Activated CD4-positive, alpha-beta T cell treated with anti-CD3 and anti-CD28 coated beads, Interleukin-2, amount 10 ng/mL, durations not matched to agents 24 days and 14 days (primary cell): Measurements from ENCODE around the gene WNT11. TPM values are rescaled to one million over a fixed set of nuclear protein-coding genes. Genes with fewer than 3 reads are reported as not detected.

Experiments
- DNase-seq: peaks from one replicate; pipeline ENCODE4 v3.0.0; 2022
- H3K27ac Mint-ChIP-seq: one replicate; pipeline ENCODE4 v1.8.0; 2022; ENCODE audit warnings: mild to moderate bottlenecking, mixed read lengths
- H3K27me3 Mint-ChIP-seq: one replicate; pipeline ENCODE4 v1.8.0; 2022; ENCODE audit warnings: mixed read lengths
- H3K36me3 Mint-ChIP-seq: one replicate; pipeline ENCODE4 v1.8.0; 2022; ENCODE audit warnings: low read depth, mild to moderate bottlenecking, mixed read lengths
- H3K4me1 Mint-ChIP-seq: one replicate; pipeline ENCODE4 v1.8.0; 2021; ENCODE audit warnings: mixed read lengths
- H3K4me3 Mint-ChIP-seq: one replicate; pipeline ENCODE4 v1.8.0; 2022; ENCODE audit warnings: mild to moderate bottlenecking, moderate library complexity, mixed read lengths
- H3K9me3 Mint-ChIP-seq: one replicate; pipeline ENCODE4 v1.8.0; 2021; ENCODE audit warnings: mixed read lengths
- intact Hi-C: fragments of 100-400 bp; cut with micrococcal nuclease; formaldehyde crosslinking; loops from one replicate; pipeline ENCODE4 v1.15.1; 2023
- total RNA-seq: library from RNA; stranded (reverse); gene quantifications from 2 replicates; pipeline ENCODE4 v1.2.3, GENCODE V29; 2022

Gene WNT11
- total RNA-seq, 1 donor from 2014 or later = 1.2 TPM

DNA sequence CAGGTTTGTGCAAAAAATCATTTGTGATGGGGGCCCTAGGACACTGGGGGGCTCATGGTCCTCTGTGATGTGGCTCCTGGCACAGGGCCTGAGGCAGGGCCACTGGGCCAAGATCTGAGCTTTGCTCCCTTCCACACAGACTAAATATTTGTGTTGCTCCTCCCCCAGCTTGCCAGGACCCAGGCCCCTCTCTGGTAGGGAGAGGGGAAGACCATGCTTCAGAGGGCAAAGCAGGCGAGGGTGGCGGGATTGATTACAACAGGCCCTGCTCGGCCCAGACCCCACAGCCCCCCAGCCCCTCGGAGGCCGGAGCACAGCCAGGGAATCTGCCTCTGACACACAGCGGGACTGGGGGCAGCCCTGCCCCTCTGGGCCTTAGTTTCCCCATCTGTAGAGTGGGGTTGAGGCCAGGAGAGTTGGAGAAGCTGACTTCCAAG lies 29.0 kb downstream of the WNT11 start:
- intact Hi-C loops = no loop called here
- H3K27ac Mint-ChIP-seq = no peak overlapping the region
- H3K4me3 Mint-ChIP-seq = no peak overlapping the region
- no peaks in the 10 kb centered on the region for H3K36me3 Mint-ChIP-seq
- DNase-seq = no peak
- H3K9me3 Mint-ChIP-seq = no peaks in the 10 kb centered on the region
- H3K27me3 Mint-ChIP-seq = no peaks in the 10 kb centered on the region
- no peaks in the 10 kb centered on the region for H3K4me1 Mint-ChIP-seq

DNA sequence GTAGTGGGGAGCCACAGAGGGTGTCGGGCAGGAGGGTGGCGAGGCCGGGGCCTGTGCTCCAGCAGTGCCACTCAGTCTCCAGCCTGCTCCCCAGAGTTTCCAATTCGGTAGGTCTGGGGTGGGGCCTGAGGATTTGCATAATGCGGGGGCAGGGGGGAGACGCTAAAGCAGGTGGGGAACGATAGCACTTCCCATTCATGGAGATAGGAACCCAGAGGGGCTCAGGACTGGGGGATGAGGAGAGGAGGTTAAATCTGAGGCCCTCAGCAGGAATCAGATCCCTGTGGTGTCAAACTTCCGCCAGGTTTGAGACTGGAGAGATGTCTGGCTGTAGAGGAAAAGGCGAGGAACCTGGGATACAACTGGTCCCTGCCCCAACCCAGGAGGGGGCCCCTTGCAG lies 29.8 kb downstream of the WNT11 start:
- no peak for DNase-seq
- no peaks in the 10 kb centered on the region for H3K27me3 Mint-ChIP-seq
- no peaks in the 10 kb centered on the region for H3K4me1 Mint-ChIP-seq
- H3K27ac Mint-ChIP-seq = no peak overlapping the region
- H3K9me3 Mint-ChIP-seq = no peaks in the 10 kb centered on the region
- no peak overlapping the region for H3K4me3 Mint-ChIP-seq
- intact Hi-C loops = no loop called here
- no peaks in the 10 kb centered on the region for H3K36me3 Mint-ChIP-seq

DNA sequence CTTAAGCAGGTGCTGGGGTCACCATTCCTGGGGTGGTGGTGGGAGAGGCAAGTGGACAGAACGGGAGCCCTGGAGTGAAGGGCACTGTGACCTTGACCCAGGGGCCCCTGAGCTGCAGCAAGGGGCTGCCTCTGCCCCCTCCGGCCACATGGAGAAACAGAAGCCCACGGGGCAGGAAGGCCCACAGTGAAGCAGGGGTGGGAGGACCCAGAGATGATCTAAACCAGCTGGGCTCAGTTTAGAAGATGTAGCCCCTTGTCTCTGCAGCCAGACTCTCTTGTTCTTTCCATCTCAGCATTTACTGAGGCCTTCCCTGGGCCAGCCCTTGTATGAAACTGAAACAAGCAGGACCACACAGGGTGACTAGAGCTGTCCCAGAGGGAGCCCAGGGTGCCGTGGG lies 30.5 kb downstream of the WNT11 start:
- H3K9me3 Mint-ChIP-seq = no peaks in the 10 kb centered on the region
- intact Hi-C loops = no loop called here
- DNase-seq = no peak
- H3K4me3 Mint-ChIP-seq = no peak overlapping the region
- no peaks in the 10 kb centered on the region for H3K27me3 Mint-ChIP-seq
- no peak overlapping the region for H3K27ac Mint-ChIP-seq
- no peaks in the 10 kb centered on the region for H3K36me3 Mint-ChIP-seq
- no peaks in the 10 kb centered on the region for H3K4me1 Mint-ChIP-seq

DNA sequence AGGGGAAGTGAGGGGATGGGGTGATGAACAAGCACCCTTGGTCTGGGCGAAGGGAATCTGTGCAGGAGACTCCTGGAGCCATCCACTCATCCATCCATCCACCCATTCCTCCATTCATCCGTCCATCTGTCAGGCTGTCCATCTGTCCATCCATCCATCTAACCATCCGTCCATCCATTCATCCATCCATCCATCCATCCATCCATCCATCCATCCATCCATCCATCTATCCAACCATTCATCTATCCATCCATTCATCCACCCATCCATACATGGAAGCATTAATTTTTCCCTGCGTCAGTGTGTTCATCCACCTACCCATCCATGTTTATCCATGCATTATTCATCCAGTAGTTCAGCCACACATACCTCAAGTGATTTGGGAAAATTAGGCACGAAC lies 32.0 kb downstream of the WNT11 start:
- H3K4me1 Mint-ChIP-seq = no peaks in the 10 kb centered on the region
- no peak overlapping the region for H3K4me3 Mint-ChIP-seq
- H3K27me3 Mint-ChIP-seq = no peaks in the 10 kb centered on the region
- H3K36me3 Mint-ChIP-seq = no peaks in the 10 kb centered on the region
- no peaks in the 10 kb centered on the region for H3K9me3 Mint-ChIP-seq
- intact Hi-C loops = no loop called here
- no peak overlapping the region for H3K27ac Mint-ChIP-seq
- no peak for DNase-seq

DNA sequence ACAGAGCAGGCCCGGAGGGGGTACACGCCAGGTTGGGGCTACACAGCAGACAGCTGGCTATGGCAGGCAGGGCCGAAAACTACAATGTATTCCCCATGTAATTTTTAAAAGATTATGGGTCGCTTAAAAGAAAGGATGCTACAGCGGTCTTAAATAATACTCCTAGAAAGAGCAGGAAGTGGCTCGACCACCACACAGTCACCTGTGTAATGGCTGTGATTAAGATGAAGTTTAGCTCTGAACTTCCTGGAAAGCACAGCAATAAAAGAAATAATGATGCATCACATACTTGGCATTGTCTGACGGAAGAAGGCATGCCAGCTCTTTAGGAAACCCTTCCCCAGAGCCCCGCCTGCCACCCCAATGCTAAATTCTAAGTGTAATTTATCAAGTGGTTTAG lies 32.6 kb downstream of the WNT11 start:
- Mint-ChIP-seq H3K4me3 (no peak overlapping the region), H3K36me3 (no peaks in the 10 kb centered on the region), H3K27ac (no peak overlapping the region), H3K27me3 (no peaks in the 10 kb centered on the region), H3K9me3 (no peaks in the 10 kb centered on the region), H3K4me1 (no peaks in the 10 kb centered on the region)
- intact Hi-C loops = no loop called here
- DNase-seq = no peak

DNA sequence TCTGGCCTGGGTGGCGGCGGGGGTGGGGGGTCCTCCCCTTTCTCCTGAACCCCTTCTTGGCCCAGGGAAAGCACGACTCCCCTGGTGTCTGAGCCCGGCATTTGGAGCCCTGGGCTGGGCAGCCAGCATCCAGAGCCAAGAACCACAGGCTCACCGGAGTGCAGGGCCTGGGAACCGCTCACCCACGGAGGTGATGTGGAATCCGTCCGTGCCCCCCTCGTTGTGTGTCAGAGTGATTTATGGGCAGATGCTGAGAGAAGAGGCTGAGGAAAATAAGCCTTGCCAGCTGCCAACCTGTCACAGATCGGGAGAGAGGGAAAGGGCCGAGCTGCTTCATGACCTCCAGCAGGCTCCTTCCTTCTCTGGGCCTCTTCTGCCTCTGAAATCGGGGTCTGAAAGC lies 33.7 kb downstream of the WNT11 start:
- no peaks in the 10 kb centered on the region for H3K27me3 Mint-ChIP-seq
- H3K4me1 Mint-ChIP-seq = no peaks in the 10 kb centered on the region
- no peak overlapping the region for H3K4me3 Mint-ChIP-seq
- no peaks in the 10 kb centered on the region for H3K36me3 Mint-ChIP-seq
- intact Hi-C loops = no loop called here
- H3K27ac Mint-ChIP-seq = no peak overlapping the region
- H3K9me3 Mint-ChIP-seq = no peaks in the 10 kb centered on the region
- DNase-seq = no peak

DNA sequence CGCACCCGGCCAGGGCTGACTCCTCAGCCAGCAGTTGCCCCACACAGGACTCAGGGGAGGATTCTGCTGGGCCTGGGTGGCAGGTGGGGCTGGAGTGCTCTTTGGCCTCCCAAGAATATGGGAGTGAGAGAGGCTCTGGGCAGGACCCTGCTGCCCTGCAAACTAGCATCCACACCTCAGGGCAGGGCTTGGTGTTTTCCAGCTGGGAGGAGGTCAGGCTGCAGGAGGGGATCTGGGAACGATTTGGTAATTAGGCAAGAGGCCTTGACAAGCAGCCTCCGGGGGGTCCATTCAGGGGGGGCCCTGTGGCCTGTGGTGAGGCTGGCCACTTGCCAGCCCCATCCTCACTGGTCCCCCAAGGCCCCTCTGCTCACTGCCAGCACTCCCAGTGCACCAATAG lies 35.8 kb downstream of the WNT11 start:
- Mint-ChIP-seq H3K27me3 (no peaks in the 10 kb centered on the region), H3K27ac (no peak overlapping the region), H3K36me3 (no peaks in the 10 kb centered on the region), H3K4me1 (no peaks in the 10 kb centered on the region), H3K9me3 (no peaks in the 10 kb centered on the region), H3K4me3 (no peak overlapping the region)
- intact Hi-C loops = no loop called here
- DNase-seq = no peak

DNA sequence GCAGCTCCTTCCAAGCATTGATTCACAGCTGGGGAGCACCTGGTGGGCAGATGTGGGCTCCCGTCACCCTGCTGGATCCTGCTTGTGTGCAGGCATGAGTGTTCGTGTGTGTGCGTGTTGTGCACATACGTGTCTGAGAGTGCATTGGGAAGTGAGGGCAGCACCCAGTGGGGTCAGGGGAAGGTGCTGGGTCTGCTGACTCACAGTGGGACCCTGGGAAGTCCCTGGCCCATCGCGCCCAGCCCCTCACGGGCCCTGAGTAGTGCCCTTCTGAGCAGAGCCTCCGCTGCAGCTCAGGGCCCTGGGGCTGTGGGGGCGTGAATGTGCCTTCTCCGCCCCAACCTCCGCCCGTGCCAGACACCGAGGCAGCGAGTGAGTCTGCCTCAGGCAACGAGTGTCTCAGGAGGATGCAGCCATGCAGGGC lies 36.8 kb downstream of the WNT11 start:
- intact Hi-C loops = no loop called here
- no peaks in the 10 kb centered on the region for H3K36me3 Mint-ChIP-seq
- no peaks in the 10 kb centered on the region for H3K27me3 Mint-ChIP-seq
- no peak for DNase-seq
- no peak overlapping the region for H3K4me3 Mint-ChIP-seq
- no peaks in the 10 kb centered on the region for H3K4me1 Mint-ChIP-seq
- H3K27ac Mint-ChIP-seq = no peak overlapping the region
- no peaks in the 10 kb centered on the region for H3K9me3 Mint-ChIP-seq

DNA sequence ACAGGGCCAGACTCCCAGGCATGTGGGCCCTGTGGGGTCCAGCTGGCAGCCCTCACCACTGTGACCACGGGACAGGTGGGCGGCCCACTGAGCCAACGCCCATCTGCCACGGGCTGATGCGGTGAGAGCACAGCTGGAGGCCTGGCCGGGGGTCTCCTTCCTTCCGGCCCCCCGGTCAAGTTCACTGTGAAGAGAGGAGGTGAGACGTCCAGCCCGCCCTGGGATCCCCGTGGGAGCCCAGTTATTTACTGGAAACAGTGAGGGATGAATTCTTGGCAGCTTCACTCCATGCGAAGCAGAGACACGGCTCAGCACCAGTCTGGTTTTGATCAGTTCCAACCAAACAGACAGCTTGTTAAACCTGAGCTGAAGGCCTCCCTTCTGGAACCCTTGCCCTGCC lies 38.7 kb downstream of the WNT11 start:
- Mint-ChIP-seq H3K27ac (no peak overlapping the region), H3K4me3 (no peak overlapping the region), H3K9me3 (no peaks in the 10 kb centered on the region), H3K27me3 (no peaks in the 10 kb centered on the region), H3K4me1 (no peaks in the 10 kb centered on the region), H3K36me3 (no peaks in the 10 kb centered on the region)
- intact Hi-C loops = no loop called here
- no peak for DNase-seq

DNA sequence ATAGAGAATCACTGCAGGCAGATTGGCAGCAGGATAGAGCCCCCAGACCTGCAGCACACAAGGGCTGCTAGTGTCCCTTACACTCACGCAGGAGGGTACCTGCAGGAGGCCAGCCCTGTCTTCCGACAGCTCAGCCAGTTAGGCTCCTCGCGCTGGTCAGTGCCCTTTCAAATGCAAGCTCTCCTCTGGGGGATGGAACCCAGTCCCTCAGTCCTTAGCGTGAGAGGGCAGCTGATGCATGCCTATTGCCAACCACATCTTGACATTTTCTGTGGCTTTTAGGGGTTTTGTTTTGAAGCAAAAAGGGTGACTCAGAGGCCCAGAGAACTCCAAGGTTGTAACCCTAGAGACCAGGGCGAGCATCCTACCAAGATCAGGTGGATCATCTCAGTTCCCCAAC lies 40.0 kb downstream of the WNT11 start:
- Mint-ChIP-seq H3K4me1 (no peaks in the 10 kb centered on the region), H3K36me3 (no peaks in the 10 kb centered on the region), H3K27ac (no peak overlapping the region), H3K9me3 (no peaks in the 10 kb centered on the region), H3K27me3 (no peaks in the 10 kb centered on the region), H3K4me3 (no peak overlapping the region)
- intact Hi-C loops = no loop called here
- DNase-seq = no peak

DNA sequence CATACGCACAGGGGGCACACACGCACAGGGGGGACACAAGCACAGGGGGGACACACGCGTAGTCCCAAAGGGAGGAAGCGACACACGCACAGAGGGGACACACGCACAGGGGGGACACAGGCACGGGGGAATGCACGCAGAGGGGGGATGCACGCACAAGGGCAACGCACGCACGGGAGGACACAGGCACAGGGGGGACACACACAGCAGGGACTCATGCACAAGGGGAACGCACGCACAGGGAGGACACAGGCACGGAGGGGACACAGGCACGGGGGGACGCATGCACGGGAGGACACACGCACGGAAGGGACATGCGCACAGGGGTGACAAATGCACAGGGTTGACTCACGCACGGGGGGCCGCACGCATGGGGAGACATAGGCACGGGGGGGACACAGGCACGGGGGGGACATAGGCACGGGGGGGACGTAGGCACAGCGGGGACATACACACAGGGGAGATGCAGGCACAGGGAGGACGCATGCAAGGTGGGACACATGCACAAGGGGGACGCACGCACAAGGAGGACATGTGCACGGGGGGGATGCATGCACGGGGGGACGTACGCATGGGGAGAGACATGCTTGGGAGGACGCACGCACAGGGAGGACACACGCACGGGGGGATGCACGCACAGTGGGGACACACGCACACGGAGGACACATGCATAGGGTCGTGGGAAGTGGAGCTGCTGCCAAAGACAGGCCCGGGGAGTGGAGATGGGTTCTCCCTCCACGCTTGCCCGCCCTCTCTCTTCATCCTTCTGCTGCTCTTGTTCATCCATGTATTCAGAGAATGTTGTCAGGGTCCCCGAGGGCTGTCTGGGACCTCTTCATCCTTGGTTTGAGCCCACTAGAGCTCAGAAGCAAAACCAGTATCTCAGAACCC lies 41.2 kb downstream of the WNT11 start:
- Mint-ChIP-seq H3K27ac (no peak overlapping the region), H3K36me3 (no peaks in the 10 kb centered on the region), H3K4me3 (no peak overlapping the region), H3K9me3 (no peaks in the 10 kb centered on the region), H3K27me3 (no peaks in the 10 kb centered on the region), H3K4me1 (no peaks in the 10 kb centered on the region)
- intact Hi-C loops = no loop called here
- DNase-seq = no peak

DNA sequence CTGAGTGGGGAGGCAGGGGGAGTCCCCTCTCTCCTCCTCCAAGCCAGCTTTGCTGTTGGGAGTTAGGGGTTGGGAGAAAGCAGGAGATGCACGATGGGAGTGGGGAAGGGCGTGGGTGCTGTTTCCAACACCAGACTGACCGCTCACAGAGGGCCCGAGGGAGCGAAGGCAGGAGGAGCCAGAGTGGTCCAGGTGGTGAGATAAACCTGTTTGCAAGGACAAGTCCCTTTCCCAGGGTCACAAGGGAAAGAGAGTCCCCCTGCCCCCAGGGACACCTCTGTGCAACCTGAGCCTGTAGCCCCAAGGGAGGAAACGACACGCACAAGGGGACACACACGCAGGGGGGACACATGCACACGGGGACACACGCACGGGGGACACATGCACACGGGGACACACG lies 42.2 kb downstream of the WNT11 start:
- no peak for DNase-seq
- Mint-ChIP-seq H3K4me3 (no peak overlapping the region), H3K9me3 (no peaks in the 10 kb centered on the region), H3K27me3 (no peaks in the 10 kb centered on the region), H3K36me3 (no peaks in the 10 kb centered on the region), H3K4me1 (no peaks in the 10 kb centered on the region), H3K27ac (no peak overlapping the region)
- intact Hi-C loops = no loop called here

DNA sequence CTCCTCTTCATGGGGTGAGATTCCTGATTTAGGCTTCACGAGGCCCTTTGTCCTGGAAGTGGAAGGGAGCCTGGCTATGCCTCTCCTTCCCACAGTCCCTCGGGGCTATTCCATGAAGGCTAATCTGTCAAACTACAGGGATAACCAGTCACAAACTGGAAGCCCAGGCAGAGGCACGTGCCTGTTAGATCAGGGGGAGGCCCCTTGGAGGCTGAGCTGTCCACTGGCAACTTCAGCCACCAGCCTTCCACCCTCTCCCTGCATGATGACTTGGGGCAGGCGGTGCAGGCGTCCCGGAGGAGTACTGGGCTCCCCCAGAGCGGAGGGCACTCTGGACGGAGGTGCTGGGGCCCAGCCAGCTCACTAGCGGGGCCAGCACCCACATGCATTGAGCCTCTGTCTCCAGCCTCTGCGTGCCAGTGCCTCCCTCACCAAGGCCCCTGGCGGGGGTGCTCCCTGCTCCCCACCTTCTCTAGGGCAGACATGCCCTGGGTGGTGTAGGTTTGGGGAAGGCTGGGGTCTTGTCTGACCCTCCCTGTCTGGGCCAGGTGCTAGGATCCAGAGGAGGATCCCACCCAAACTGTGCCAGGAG lies 42.9 kb downstream of the WNT11 start:
- Mint-ChIP-seq H3K27me3 (no peaks in the 10 kb centered on the region), H3K27ac (no peak overlapping the region), H3K9me3 (no peaks in the 10 kb centered on the region), H3K4me3 (no peak overlapping the region), H3K36me3 (no peaks in the 10 kb centered on the region), H3K4me1 (no peaks in the 10 kb centered on the region)
- DNase-seq = no peak
- intact Hi-C loops = no loop called here

DNA sequence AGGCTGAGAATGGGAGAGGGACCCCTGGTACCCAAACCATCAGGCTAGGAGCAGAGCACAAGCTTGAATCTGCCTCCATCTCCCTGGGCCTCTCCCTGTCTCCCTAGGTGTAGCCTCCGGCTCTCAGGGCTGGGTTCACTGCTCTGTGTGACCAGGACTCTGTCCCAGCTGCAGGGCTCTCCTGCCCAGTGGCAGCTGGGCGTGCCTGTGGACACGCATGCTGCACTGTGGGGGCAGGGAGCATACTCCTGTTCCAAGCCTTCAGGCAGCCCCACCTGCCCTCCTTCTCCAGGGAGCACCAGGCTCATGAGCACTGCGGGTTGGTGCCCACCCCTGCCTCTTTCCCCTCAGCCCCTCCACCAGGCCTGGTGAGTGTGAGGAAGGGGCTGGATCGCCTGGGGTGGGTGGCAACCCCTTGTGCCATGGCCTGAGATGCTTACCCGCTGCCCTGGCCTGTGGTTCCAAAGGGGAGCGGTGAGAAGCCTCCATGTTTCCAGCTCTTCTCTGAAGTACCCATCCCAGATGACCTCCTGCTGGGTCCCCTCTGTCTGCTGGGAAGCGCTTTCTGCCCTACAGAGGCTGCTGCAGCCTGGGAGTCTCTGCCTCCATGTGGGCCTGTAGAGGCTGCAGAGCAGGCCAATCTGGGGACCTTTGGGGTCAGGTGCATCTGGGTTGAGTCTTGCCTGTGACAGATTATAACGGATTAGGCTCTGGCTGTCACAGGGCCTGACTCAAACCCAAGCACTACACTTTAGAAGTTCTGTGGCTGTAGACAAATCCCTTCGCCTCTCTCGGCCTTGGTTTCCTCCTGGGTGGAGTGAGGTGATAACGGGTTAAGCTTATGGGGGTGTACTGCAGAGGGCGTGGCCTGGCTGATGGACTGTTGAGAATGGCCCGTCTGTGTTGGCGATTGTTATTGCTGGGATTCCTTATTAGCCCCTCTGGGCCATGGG lies 43.7 kb downstream of the WNT11 start:
- no peak overlapping the region for H3K27ac Mint-ChIP-seq
- H3K4me3 Mint-ChIP-seq = no peak overlapping the region
- no peak for DNase-seq
- intact Hi-C loops = no loop called here
- no peaks in the 10 kb centered on the region for H3K4me1 Mint-ChIP-seq
- H3K9me3 Mint-ChIP-seq = no peaks in the 10 kb centered on the region
- H3K27me3 Mint-ChIP-seq = no peaks in the 10 kb centered on the region
- H3K36me3 Mint-ChIP-seq = no peaks in the 10 kb centered on the region
